ENCODE measurements around the gene AMER1.
"Not testable (repeated sequence)": the region's sequence is repeated elsewhere in the genome, so short reads cannot be mapped to it uniquely, and the experiment has no call there.

AMER1 gene

GRCh38 chrX:64205441-64205734, at the start of gene AMER1:
TSS of gene AMER1 (minus strand) at chrX:64205708. CDS start at chrX:64193286, 12,422 bp downstream.
- no peak for DNase-seq

- DNase-seq: no peak
Measured at GRCh38 chrX:64230123-64230970, 24.8 kb upstream of the AMER1 start, which contains the start of gene ASB12. TSS of gene ASB12 (minus strand) at chrX:64230607. CDS start at chrX:64225650, 4,957 bp downstream.

DNA sequence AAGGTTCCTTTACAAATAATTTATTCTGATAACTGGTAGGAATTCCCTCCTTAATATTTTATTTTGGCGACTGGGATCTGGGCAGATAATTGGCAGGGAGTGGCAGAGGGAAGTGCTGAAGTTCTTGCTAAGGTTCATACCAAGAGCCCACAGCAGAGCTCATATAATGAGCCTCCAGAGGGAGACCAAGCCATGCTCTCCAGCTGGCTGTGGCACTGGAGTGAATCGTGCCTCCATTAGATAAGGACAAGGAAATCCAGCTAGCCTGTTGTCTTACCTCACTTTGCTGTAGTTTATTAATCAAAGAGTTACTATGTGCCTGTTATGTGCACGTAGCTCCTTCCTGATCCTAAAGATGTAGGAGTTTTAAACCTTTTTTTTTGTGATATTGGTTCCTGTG, 23.6 kb upstream of the AMER1 start:
- no peak for DNase-seq

DNA sequence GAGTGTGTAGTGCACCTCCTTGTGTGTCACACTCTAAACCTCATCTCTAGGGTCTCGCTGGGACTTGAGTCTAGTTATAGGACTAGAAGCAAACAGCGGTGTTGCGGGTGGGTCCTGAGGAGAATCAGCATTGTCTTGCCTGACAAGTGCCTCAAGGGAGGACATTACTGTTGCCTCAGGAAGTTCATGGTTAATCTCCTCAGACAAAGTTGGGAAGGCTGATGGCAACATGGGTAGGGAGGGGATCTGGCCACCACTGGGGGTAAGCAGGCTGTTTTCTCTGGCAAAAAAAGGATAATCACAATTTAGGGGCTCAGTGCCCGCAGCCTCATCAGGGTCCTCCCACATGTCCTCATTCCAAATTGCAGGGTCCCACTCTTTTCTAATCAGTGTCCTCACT, 12.5 kb upstream of the AMER1 start:
- DNase-seq: no peak

DNA sequence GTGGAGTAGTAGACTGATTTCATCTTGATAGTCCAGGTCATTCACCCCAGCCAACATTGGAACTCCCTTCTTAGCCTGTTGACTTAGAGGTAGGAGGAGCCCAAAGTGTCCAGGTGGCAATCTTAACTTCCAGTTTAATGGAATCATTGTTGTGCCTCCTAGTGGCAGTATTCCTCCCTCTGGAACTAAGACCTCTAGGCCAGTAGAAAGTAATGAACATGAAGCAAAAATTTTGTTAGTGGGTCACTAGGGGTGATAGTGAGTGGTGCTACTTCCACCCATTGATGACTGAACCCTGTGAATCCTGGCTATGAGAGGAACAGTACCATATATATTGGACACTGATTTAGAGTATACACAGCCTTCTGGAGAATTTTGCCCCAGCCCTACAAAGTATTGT, 8.5 kb upstream of the AMER1 start:
- not testable (repeated sequence) for DNase-seq

GRCh38 chrX:64206556-64207162, 1.2 kb upstream of the AMER1 start:
- DNase-seq: no peak

DNA sequence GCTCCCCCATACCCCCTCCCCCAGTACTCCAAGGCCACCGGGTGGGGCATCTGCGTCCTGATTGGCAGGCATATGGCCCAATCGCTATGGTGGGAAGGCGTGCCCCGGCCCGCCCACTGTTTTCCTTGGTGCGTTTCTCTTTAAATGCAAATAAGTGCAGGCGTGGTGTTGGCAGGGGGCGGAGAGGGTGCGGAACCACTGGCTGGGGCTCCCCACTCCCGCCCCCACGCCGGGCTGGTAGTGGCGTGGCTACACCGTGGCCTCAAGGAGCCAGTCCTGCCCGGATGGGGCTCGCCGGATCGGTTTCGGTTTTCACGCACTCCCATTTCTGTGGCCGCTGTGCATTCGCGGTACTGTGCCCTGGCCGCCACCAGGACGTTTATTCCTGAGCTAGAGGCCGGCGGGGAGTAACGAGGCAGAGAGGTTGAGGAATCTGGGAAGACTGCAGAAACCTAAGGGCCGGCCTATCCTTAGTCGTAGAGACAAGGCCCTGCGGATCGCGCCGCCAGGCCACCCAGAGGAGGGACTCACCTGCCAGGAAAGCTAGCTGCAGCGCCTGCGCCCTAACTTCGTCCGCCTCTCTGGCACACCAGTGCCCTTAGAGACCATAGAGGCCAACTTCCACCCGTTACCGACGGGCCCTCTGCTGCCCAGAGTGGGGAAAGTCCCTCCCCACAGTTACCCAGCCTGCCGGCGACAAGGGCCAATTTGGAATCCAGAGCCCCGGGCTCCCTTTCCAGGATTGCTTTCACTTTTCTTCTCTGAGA, 410 bp upstream of the AMER1 start:
- peak; percentile 94 for DNase-seq

DNA sequence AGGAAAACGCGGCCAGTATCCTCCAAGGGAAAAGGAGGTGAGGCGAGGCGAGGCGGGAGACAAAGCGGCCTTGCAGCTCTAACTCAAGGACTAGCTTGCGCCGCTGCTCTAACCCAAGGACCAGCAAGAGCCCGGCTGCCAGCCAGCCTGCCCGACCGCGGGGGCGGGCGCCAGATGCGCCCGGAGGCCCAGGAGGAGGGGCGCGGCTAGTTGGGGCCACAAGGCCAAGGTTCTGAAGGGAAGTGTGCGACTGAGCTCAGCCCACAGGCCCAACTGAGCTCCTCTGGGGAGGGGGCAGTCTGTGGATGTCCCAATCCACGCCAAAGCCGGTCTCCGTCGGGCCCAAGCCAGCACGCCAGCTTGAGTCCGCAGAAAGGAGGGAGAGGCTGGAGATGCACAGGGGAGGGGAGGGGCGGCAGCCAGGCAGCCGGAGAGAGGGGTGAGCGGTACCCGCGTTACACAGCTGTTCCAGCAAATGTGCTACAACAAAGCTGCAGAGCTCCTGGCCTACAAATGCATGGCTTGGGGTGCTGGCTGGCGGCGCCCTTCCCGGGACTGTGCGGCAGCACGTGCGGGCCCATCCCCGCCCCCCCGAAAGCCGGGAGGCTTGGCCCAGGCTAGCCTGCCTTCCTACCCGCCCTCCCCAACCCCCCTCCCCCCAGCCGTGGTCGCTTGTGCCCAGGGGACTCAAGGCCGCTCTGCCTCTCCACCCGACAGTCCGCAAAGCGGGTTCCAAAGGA, 637 bp downstream of the AMER1 start:
- peak; percentile 67 for DNase-seq

DNA sequence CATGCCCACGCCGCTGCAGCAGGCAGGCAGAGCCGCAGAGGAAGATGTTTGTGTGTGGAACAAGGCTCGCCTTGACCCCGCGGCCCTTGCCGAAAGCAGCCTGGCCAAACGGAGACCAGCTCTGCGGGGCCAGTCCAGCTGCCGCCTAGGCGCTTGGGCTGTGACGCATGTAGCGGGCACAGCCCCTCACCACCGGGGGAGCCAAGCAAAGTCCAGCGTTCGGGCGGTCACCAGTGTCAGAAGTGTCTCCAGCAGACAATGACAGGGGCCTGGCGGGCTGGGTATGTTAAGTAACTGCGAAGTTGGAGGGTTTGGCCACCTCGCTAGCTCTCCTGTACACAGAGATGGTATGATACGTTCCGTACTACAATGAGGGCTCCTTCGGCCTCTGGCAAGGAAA, 1.3 kb downstream of the AMER1 start:
- DNase-seq: no peak

DNA sequence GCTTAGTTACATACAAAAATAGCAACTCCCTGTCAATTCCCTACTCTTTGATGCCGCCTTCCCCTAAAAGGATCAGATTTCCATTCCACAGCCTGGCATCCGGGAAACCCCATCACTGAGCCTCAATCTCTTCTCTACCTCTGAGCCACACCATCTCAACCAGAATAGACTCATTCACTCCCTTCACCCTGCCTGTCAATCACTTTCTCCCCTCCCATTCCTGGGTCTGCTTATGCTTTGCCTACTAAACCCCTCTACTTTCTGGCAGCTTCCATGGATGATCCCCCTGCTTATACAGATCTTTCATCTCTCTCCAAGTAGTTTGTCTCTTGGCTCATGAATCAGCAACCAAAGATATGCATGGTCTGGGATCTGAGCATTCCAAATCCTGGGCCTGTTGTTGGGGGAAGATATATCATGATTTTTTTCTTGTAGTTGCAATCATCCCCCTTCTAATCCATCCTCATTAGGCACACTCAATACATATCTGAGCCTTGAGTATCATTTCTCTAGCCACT, 2.6 kb downstream of the AMER1 start:
- no peak for DNase-seq

DNA sequence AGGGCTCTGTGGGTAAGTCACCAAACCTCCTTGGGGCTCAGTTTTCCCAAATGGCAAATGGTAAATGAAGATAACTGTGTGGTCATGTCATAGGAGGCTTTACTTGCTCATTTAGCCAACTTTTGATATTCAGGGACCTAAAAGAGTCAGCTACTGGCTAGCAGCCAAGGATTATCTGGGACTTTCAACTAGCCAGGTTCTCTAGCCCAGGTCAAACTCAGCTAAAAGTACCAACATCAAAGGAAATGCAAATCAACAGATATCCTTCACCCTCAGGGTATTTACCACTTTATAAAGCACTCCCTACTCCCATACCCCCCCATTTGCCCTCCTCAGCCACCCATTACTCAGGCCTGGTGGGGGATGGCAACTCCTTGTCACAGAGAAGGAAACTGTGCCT, 7.5 kb downstream of the AMER1 start:
- no peak for DNase-seq

DNA sequence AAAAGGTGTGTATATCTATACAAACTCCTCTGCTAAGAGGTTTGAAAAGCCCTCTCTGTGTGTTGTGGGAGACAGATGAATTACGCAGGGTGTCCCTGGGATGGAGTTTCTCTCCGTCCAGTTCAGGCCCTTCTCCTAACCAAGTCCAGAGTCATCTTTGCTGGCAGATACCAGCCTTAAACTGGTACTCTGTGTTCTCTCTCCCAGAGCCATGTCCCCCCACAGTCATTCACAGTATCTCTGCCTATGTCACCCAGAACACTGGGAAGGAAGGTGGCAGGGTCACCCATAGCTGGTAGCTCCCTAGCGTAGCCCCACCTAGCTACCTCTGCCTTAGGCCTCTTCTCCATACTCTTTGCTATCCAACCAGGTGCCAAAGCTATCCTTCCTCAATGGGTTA, 8.9 kb downstream of the AMER1 start:
- no peak for DNase-seq

- DNase-seq: no peak
Measured at GRCh38 chrX:64195862-64196261, 9.6 kb downstream of the AMER1 start.

- no peak for DNase-seq
Measured at GRCh38 chrX:64192673-64193072, 12.8 kb downstream of the AMER1 start.

- DNase-seq: no peak
Measured at GRCh38 chrX:64192040-64192439, 13.5 kb downstream of the AMER1 start.

- DNase-seq: no peak
Measured at GRCh38 chrX:64191281-64192010, 14.1 kb downstream of the AMER1 start.

DNA sequence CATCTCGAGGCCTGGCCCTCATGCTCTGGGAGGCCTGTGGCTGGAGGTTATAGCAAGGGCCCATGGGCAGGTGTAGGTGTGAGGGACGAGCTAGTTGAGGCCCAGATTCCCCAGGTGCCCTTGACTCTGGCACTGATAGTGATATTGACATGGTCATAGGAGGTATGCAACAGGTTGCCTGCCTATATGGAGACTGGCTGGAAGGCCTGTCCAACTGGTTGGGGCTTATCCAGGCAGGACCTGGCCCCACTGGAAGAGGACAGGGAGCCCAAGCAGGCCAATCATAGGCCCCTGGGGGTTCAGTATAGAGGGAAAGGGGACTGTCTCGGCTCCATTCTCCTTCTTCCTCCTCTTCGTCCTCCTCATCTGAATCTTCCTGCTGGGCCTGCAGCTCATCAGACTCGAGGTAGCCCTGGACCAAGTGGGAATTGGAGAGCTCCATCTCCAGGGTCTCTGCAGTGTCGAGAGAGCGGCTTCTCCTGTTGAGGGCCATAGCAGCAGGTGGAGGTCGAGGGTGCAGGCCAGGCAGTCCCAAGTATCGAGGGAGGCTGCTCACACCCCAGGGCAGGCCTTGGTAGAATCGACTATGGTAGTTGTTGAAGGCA, 15.3 kb downstream of the AMER1 start:
- no peak for DNase-seq

DNA sequence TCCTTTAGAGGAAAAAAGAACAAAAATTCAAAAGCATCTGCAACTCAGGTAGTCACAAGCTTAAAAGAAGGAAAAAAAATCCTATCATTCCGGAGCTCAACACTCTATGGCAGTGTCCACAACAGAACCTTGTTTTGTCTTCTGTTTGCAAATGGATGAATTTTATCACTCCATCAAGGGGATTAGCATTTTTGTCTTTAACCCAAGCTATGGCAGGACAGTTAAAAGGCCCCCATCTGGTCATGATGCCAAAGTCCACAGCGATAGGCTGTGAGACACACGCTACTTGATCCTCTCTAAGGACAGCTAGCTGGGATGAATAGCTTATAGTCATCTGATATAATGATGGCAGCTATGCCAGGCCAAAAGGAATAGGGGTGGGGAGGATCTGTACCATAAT, 16.6 kb downstream of the AMER1 start:
- no peak for DNase-seq

- no peak for DNase-seq
Measured at GRCh38 chrX:64187762-64188150, 17.8 kb downstream of the AMER1 start.

DNA sequence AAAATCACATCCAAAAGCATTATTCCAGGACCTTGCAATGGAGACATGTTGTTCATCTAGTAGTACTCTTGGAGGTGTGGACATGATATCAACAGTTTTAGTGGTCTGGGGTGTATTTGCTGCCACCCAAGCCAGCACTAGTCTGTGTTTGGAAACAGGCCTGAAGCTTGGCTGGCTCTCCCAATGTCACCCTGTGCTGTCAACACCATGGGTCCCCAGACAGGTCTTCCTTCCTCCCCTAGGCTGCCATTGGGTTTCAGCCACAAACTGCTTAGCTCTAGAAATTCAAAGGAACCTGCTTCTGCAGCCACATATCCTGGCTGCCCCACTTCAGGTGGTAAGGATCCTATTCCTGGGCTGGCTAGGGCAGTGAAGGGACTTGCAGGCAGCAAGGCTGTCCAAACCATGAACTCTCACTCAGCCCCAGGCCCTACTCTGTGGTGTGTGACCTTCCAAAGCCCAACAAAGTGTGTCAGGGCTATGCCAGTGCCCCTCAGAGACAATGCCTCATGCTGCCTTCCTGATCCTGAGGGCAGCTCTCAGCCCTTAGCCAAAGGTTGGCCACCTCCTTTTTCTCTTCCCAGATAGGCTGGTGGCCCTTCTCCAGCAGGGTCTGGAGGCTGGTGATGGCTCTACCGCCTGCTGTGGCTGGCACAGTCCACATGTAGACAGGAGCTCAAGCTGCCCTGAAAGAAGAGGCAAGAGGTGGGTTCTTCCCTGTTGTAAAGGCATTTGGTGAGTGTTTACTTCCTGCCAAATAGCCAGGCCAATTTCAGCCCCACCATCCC, 18.3 kb downstream of the AMER1 start:
- no peak for DNase-seq

- DNase-seq: no peak
Measured at GRCh38 chrX:64184396-64184795, 21.1 kb downstream of the AMER1 start.
